Prostate gland (tissue), 2 donors: ENCODE measurements around the gene ACTG1.

Experiments
- CTCF ChIP-seq, 4 experiments: fragments of 200-600 bp in 2 of 4; fragments of 450-650 bp in 2 of 4; sonication (generic) in 2 of 4; IDR thresholded peaks; 1 replicate in 3 of 4; 2 replicates in 1 of 4; pipeline ENCODE4 v1.5.1; 2016 to 2019; ENCODE audit warnings: antibody characterized with exemption in 4 of 4, mild to moderate bottlenecking in 2 of 4, moderate library complexity in 2 of 4
- POLR2A ChIP-seq: fragments of 450-650 bp; IDR thresholded peaks from one replicate; pipeline ENCODE4 v1.6.1; 2016; ENCODE audit warnings: antibody characterized with exemption, mild to moderate bottlenecking
- POLR2AphosphoS5 ChIP-seq: sonication (generic); formaldehyde crosslinking; IDR thresholded peaks from one replicate; pipeline ENCODE4 v1.6.1; 2017; ENCODE audit warnings: antibody characterized with exemption

DNA sequence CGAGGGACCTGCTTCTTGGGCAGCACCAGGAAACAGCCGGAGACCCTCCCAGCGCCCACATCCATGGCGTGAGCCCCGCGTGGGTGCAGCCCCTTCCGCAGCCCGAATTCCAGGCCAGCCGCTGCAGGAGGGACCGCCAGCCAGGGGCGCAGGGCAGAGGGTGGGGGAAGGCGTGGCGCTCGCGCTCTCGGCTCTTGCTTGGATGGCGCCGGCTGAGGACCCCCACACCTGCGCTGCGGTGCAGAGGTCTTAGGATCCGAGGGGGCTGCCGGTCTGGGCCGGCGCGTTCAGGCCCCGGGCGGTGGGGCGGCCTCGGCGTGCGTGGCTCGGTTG, 28.8 kb downstream of the ACTG1 start:
- TF ChIP-seq CTCF (IDR thresholded peaks at IDR 0.05) (no peak), POLR2A (no peak), POLR2AphosphoS5 (no peak)
